ENCODE data around the gene RNF224. TPM values are rescaled to one million over a fixed set of nuclear protein-coding genes. Genes with fewer than 3 reads are reported as not detected.

RNF224 gene
- total RNA-seq, 2 donors: under 0.01 TPM; not detected in 1

Other genes starting within 250 kb of the RNF224 start
- not detected for gene PTGDS, start 250.0 kb upstream of the RNF224 start, total RNA-seq
- not detected for gene LCNL1, start 244.5 kb upstream of the RNF224 start, total RNA-seq
- gene PAXX, start 235.1 kb upstream of the RNF224 start, total RNA-seq: 10 to 100 TPM; 15.1 to 20.6 TPM
- not detected for gene CLIC3, start 230.9 kb upstream of the RNF224 start, total RNA-seq
- 10 to 100 TPM in 1 of 2 donors, 1 to 10 TPM in 1; 6.0 to 15.5 TPM for gene ABCA2, start 199.3 kb upstream of the RNF224 start, total RNA-seq
- not detected for gene FUT7, start 195.4 kb upstream of the RNF224 start, total RNA-seq
- 1 to 10 TPM; 4.8 to 5.7 TPM for gene NPDC1, start 181.3 kb upstream of the RNF224 start, total RNA-seq
- not detected for gene ENTPD2, start 173.4 kb upstream of the RNF224 start, total RNA-seq
- 10 to 100 TPM in 1 of 2 donors, 1 to 10 TPM in 1; 5.5 to 12.0 TPM for gene SAPCD2, start 156.9 kb upstream of the RNF224 start, total RNA-seq
- gene UAP1L1, start 150.0 kb upstream of the RNF224 start, total RNA-seq: 10 to 100 TPM; 27.0 to 34.4 TPM
- 10 to 100 TPM; 44.3 to 55.7 TPM for gene MAN1B1, start 140.5 kb upstream of the RNF224 start, total RNA-seq
- gene DPP7, start 112.8 kb upstream of the RNF224 start, total RNA-seq: 100 to 1,000 TPM in 1 of 2 donors, 10 to 100 TPM in 1; 90.9 to 110 TPM
- gene GRIN1, start 88.3 kb upstream of the RNF224 start, total RNA-seq: not detected
- not detected for gene LRRC26, start 57.5 kb upstream of the RNF224 start, total RNA-seq
- gene TMEM210, start 55.4 kb upstream of the RNF224 start, total RNA-seq: not detected
- 10 to 100 TPM; 20.6 to 25.6 TPM for gene ANAPC2, start 38.9 kb upstream of the RNF224 start, total RNA-seq
- gene SSNA1, start 38.8 kb upstream of the RNF224 start, total RNA-seq: 100 to 1,000 TPM in 1 of 2 donors, 10 to 100 TPM in 1; 70.2 to 109 TPM
- 10 to 100 TPM in 1 of 2 donors, 1 to 10 TPM in 1; 7.7 to 12.7 TPM for gene TPRN, start 26.8 kb upstream of the RNF224 start, total RNA-seq
- 10 to 100 TPM; 34.1 to 43.6 TPM for gene TMEM203, start 21.9 kb upstream of the RNF224 start, total RNA-seq
- 10 to 100 TPM; 12.4 to 16.0 TPM for gene NDOR1, start 21.8 kb upstream of the RNF224 start, total RNA-seq
- gene RNF208, start 5.3 kb upstream of the RNF224 start, total RNA-seq: not detected
- under 1 TPM; 0.67 to 0.69 TPM for gene CYSRT1, start 2.3 kb upstream of the RNF224 start, total RNA-seq
- gene SLC34A3, start 3.4 kb downstream of the RNF224 start, total RNA-seq: not detected
- gene TUBB4B, start 13.8 kb downstream of the RNF224 start, total RNA-seq: 100 to 1,000 TPM; 123 to 528 TPM
- not detected for gene STPG3, start 23.8 kb downstream of the RNF224 start, total RNA-seq
- 10 to 100 TPM; 42.3 to 56.9 TPM for gene NELFB, start 27.8 kb downstream of the RNF224 start, total RNA-seq
- 10 to 100 TPM in 1 of 2 donors, 1 to 10 TPM in 1; 1.7 to 11.3 TPM for gene TOR4A, start 50.2 kb downstream of the RNF224 start, total RNA-seq
- gene NRARP, start 74.8 kb downstream of the RNF224 start, total RNA-seq: under 1 TPM in 1 of 2 donors, not detected in 1; under 0.01 TPM
- gene EXD3, start 195.7 kb downstream of the RNF224 start, total RNA-seq: 1 to 10 TPM; 2.0 to 5.5 TPM
- gene NOXA1, start 195.9 kb downstream of the RNF224 start, total RNA-seq: under 1 TPM; under 0.01 to 0.69 TPM
- gene ENTPD8, start 213.9 kb downstream of the RNF224 start, total RNA-seq: not detected
- gene NSMF, start 231.8 kb downstream of the RNF224 start, total RNA-seq: 10 to 100 TPM; 25.5 to 27.0 TPM